ENCODE measurements around the gene MAPK4.
"Not testable (repeated sequence)": the region's sequence is repeated elsewhere in the genome, so short reads cannot be mapped to it uniquely, and the experiment has no call there.

MAPK4 gene

GRCh38 chr18:50687491-50687890 is 127.6 kb downstream of the MAPK4 start:
- no peak overlapping the region for H3K4me3 Mint-ChIP-seq
- H3K27ac Mint-ChIP-seq: no peak overlapping the region
- no peaks in the 10 kb centered on the region for H3K4me1 Mint-ChIP-seq
- ATAC-seq (no peak), DNase-seq (no peak)
- peaks cover 3% of the 10 kb centered on the region for H3K27me3 Mint-ChIP-seq
- H3K9me3 Mint-ChIP-seq: no peaks in the 10 kb centered on the region
- no peaks in the 10 kb centered on the region for H3K36me3 Mint-ChIP-seq (ENCODE audit: low read depth)

- ATAC-seq: no peak
- no peak for DNase-seq
- H3K9me3 Mint-ChIP-seq: no peaks in the 10 kb centered on the region
- H3K4me1 Mint-ChIP-seq: no peaks in the 10 kb centered on the region
- no peak overlapping the region for H3K27ac Mint-ChIP-seq
- H3K36me3 Mint-ChIP-seq (ENCODE audit: low read depth): no peaks in the 10 kb centered on the region
- H3K27me3 Mint-ChIP-seq: peaks cover 2% of the 10 kb centered on the region
- no peak overlapping the region for H3K4me3 Mint-ChIP-seq
Observed at GRCh38 chr18:50689578-50689977, 129.7 kb downstream of the MAPK4 start.

- DNase-seq (no peak), ATAC-seq (no peak)
- Mint-ChIP-seq H3K27ac (no peak overlapping the region), H3K36me3 (ENCODE audit: low read depth) (no peaks in the 10 kb centered on the region), H3K27me3 (peaks cover 4% of the 10 kb centered on the region), H3K9me3 (no peaks in the 10 kb centered on the region), H3K4me3 (no peak overlapping the region), H3K4me1 (no peaks in the 10 kb centered on the region)
Observed at GRCh38 chr18:50694147-50694546, 134.3 kb downstream of the MAPK4 start.

GRCh38 chr18:50695431-50696176 is 135.7 kb downstream of the MAPK4 start:
- no peak for ATAC-seq

GRCh38 chr18:50696436-50696835 is 136.5 kb downstream of the MAPK4 start:
- Mint-ChIP-seq H3K9me3 (no peaks in the 10 kb centered on the region), H3K36me3 (ENCODE audit: low read depth) (no peaks in the 10 kb centered on the region), H3K4me3 (no peak overlapping the region), H3K27me3 (peaks cover 4% of the 10 kb centered on the region), H3K4me1 (no peaks in the 10 kb centered on the region), H3K27ac (no peak overlapping the region)
- ATAC-seq: no peak
- DNase-seq: no peak

More at GRCh38 chr18:50695431-50696176, 135.7 kb downstream of the MAPK4 start:
- Mint-ChIP-seq H3K4me3 (no peak overlapping the region), H3K9me3 (no peaks in the 10 kb centered on the region), H3K4me1 (no peaks in the 10 kb centered on the region), H3K27ac (no peak overlapping the region), H3K36me3 (ENCODE audit: low read depth) (no peaks in the 10 kb centered on the region), H3K27me3 (peaks cover 4% of the 10 kb centered on the region)
- no peak for DNase-seq

GRCh38 chr18:50696929-50697328 is 137.0 kb downstream of the MAPK4 start:
- H3K27me3 Mint-ChIP-seq: peaks cover 4% of the 10 kb centered on the region
- H3K4me3 Mint-ChIP-seq: no peak overlapping the region

GRCh38 chr18:50697509-50697908 is 137.6 kb downstream of the MAPK4 start:
- no peak for DNase-seq
- Mint-ChIP-seq H3K4me1 (no peaks in the 10 kb centered on the region), H3K9me3 (no peaks in the 10 kb centered on the region), H3K36me3 (ENCODE audit: low read depth) (no peaks in the 10 kb centered on the region), H3K4me3 (no peak overlapping the region), H3K27ac (no peak overlapping the region), H3K27me3 (peaks cover 4% of the 10 kb centered on the region)
- ATAC-seq: no peak

More at GRCh38 chr18:50696929-50697328, 137.0 kb downstream of the MAPK4 start:
- ATAC-seq: no peak
- Mint-ChIP-seq H3K9me3 (no peaks in the 10 kb centered on the region), H3K27ac (no peak overlapping the region), H3K4me1 (no peaks in the 10 kb centered on the region), H3K36me3 (ENCODE audit: low read depth) (no peaks in the 10 kb centered on the region)
- DNase-seq: no peak

GRCh38 chr18:50700245-50701165 is 140.6 kb downstream of the MAPK4 start:
- DNase-seq (no peak), ATAC-seq (no peak)
- no peaks in the 10 kb centered on the region for H3K9me3 Mint-ChIP-seq
- no peaks in the 10 kb centered on the region for H3K36me3 Mint-ChIP-seq (ENCODE audit: low read depth)
- no peak overlapping the region for H3K4me3 Mint-ChIP-seq
- no peak overlapping the region for H3K27ac Mint-ChIP-seq
- H3K4me1 Mint-ChIP-seq: no peaks in the 10 kb centered on the region
- peaks cover 2% of the 10 kb centered on the region for H3K27me3 Mint-ChIP-seq

- no peaks in the 10 kb centered on the region for H3K9me3 Mint-ChIP-seq
- H3K27ac Mint-ChIP-seq: no peak overlapping the region
- H3K4me3 Mint-ChIP-seq: no peak overlapping the region
- ATAC-seq (no peak), DNase-seq (no peak)
- no peaks in the 10 kb centered on the region for H3K4me1 Mint-ChIP-seq
- H3K27me3 Mint-ChIP-seq: no peaks in the 10 kb centered on the region
- H3K36me3 Mint-ChIP-seq (ENCODE audit: low read depth): no peaks in the 10 kb centered on the region
Observed at GRCh38 chr18:50704357-50704940, 144.6 kb downstream of the MAPK4 start.

- DNase-seq (no peak), ATAC-seq (no peak)
- Mint-ChIP-seq H3K27ac (no peak overlapping the region), H3K27me3 (no peaks in the 10 kb centered on the region), H3K36me3 (ENCODE audit: low read depth) (no peaks in the 10 kb centered on the region), H3K9me3 (no peaks in the 10 kb centered on the region), H3K4me3 (no peak overlapping the region), H3K4me1 (no peaks in the 10 kb centered on the region)
Observed at GRCh38 chr18:50706199-50706598, 146.3 kb downstream of the MAPK4 start.

- H3K27me3 Mint-ChIP-seq: no peaks in the 10 kb centered on the region
- no peaks in the 10 kb centered on the region for H3K4me1 Mint-ChIP-seq
- H3K4me3 Mint-ChIP-seq: no peak overlapping the region
- DNase-seq: no peak
- no peaks in the 10 kb centered on the region for H3K9me3 Mint-ChIP-seq
- no peaks in the 10 kb centered on the region for H3K36me3 Mint-ChIP-seq (ENCODE audit: low read depth)
- H3K27ac Mint-ChIP-seq: no peak overlapping the region
- ATAC-seq: no peak
Observed at GRCh38 chr18:50706651-50707050, 146.8 kb downstream of the MAPK4 start.

- not testable (repeated sequence) for H3K36me3 Mint-ChIP-seq (ENCODE audit: low read depth); H3K4me1 Mint-ChIP-seq; H3K27me3 Mint-ChIP-seq; DNase-seq; H3K4me3 Mint-ChIP-seq; ATAC-seq; H3K27ac Mint-ChIP-seq; H3K9me3 Mint-ChIP-seq
Observed at GRCh38 chr18:50707297-50707696, 147.4 kb downstream of the MAPK4 start.

GRCh38 chr18:50707855-50708469 is 148.1 kb downstream of the MAPK4 start:
- no peaks in the 10 kb centered on the region for H3K27me3 Mint-ChIP-seq
- no peaks in the 10 kb centered on the region for H3K4me1 Mint-ChIP-seq
- ATAC-seq: no peak
- H3K4me3 Mint-ChIP-seq: no peak overlapping the region
- H3K27ac Mint-ChIP-seq: no peak overlapping the region
- no peaks in the 10 kb centered on the region for H3K9me3 Mint-ChIP-seq
- no peak for DNase-seq
- no peaks in the 10 kb centered on the region for H3K36me3 Mint-ChIP-seq (ENCODE audit: low read depth)

GRCh38 chr18:50709193-50709592 is 149.3 kb downstream of the MAPK4 start:
- no peaks in the 10 kb centered on the region for H3K27me3 Mint-ChIP-seq
- no peak for ATAC-seq
- H3K36me3 Mint-ChIP-seq (ENCODE audit: low read depth): no peaks in the 10 kb centered on the region
- no peak overlapping the region for H3K27ac Mint-ChIP-seq
- no peaks in the 10 kb centered on the region for H3K4me1 Mint-ChIP-seq
- no peak overlapping the region for H3K4me3 Mint-ChIP-seq
- H3K9me3 Mint-ChIP-seq: no peaks in the 10 kb centered on the region
- DNase-seq: no peak
